ENCODE data around the gene SDHAF2.
"Not testable (repeated sequence)": the region's sequence is repeated elsewhere in the genome, so short reads cannot be mapped to it uniquely, and the experiment has no call there.

- not testable (repeated sequence) for TF ChIP-seq CTCF, POLR2AphosphoS5 (IDR thresholded peaks at IDR 0.05)
Observed at GRCh38 chr11:61383859-61384258, 46.1 kb upstream of the SDHAF2 start.
